LNCaP clone FGC (cell line): ENCODE data around the gene DRGX.

ENCODE experiments used
- DNase-seq: peaks from one replicate; pipeline ENCODE4 v3.0.0-alpha.2; 2011; ENCODE audit warnings: low read depth
- H3K4me3 ChIP-seq: 2 replicates; pipeline ENCODE4 v1.5.1; 2011; ENCODE audit warnings: mild to moderate bottlenecking, low read depth, low read length, control low read depth
- CTCF ChIP-seq: IDR thresholded peaks from 2 replicates; pipeline ENCODE4 v1.5.1; 2012; ENCODE audit warnings: mild to moderate bottlenecking; ENCODE audit not compliant: control insufficient read depth, insufficient read depth; ENCODE audit errors: extremely low read depth

DRGX gene

GRCh38 chr10:49364747-49365146 is 31.1 kb downstream of the DRGX start:
- no peak overlapping the region for H3K4me3 ChIP-seq
- TF ChIP-seq CTCF, result no peak
- no peak for DNase-seq

- no peak overlapping the region for H3K4me3 ChIP-seq
- no peak for TF ChIP-seq CTCF
- no peak for DNase-seq
These were observed 31.8 kb downstream of the DRGX start for GRCh38 chr10:49364051-49364450.

- TF ChIP-seq CTCF, result no peak
- H3K4me3 ChIP-seq, result no peak overlapping the region
- DNase-seq, result no peak
These were observed 32.4 kb downstream of the DRGX start for GRCh38 chr10:49363309-49364031.

DNA sequence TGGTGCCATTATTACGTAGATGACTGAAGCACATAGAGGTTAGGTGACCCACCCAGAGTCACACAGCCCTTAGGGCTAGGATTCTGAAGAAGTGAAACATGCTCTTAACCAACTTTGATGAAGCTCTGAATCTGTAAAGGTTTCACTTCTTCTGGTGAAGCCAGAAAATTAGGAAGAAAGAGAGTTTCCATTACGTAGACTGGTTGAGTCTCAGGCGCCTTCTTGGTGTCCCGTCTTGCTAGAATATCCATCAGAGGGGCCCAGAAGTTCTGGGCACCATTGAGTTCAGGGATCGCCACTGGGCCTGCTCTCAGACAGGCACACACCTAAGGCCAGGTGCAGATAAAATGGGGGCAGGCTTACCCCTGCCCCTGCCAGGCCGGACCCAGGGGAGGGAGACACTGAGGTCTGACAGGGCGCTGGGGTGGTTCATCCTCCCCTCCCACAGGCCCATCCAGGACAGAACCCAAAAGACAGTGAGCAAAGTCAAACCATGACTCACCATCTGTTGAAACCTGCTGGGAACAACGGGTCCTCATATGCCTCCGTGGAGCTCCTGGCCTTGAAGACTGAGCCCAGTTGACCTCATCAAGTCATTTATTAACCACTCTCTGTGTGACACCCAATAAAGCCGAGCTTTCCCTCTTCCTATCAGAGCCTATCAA is 33.2 kb downstream of the DRGX start:
- H3K4me3 ChIP-seq, result no peak overlapping the region
- no peak for DNase-seq
- TF ChIP-seq CTCF, result no peak

DNA sequence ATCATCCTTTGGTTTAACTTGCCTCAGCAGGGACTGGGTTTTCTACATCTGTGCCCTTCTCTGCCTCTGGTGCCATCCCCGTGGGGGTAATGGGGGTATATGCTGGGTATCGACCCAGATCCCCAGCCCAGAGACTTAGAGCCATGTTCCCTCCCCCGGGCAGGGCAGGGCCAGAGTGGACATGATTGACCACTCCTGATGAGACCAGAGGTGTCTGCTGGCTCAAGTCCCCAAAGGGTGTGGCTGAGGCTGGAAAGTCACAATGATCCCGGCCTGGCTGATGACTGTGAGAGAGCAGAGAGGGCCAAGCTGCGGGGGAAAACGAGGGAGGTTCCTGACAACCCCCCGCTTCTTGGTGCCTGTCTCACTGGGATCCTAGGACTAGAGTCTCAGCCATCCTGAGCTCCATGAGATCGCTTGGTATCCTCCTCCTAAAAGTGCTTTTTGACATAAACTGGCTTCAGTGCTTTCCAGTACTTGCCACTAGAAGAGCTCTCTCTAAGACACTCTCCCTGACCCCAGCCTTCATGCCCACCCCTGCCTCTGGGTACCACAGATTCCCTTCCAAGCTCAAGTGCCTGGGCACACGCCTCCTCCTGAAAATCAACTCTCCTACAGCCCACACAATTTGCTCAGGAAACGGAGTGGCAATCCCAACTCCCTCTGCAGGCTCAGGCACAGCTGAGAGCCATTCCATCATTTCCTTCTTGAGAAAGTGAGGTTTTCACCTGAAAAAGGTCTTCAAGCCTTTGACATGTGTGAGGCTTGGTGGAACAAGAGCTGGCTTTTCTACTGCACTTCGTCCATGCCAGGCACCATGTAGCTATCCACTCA is 33.9 kb downstream of the DRGX start:
- no peak overlapping the region for H3K4me3 ChIP-seq
- no peak for DNase-seq
- TF ChIP-seq CTCF, result no peak

GRCh38 chr10:49361178-49361554 is 34.7 kb downstream of the DRGX start:
- no peak for TF ChIP-seq CTCF
- no peak for DNase-seq
- no peak overlapping the region for H3K4me3 ChIP-seq
